Gastrocnemius medialis (tissue), 4 donors: ENCODE results near the gene KLHL14.

ENCODE experiments used
- POLR2A ChIP-seq, 2 donors: fragments of 450-650 bp; IDR thresholded peaks; one replicate each; pipeline ENCODE4 v1.6.1; 2017; ENCODE audit warnings: antibody characterized with exemption in 2 of 2, mild to moderate bottlenecking in 2 of 2, moderate library complexity in 2 of 2
- TF ChIP-seq, protein P1 (sequence below), 5 experiments: fragments of 450-650 bp in 3 of 5; fragments of 200-600 bp in 2 of 5; sonication (generic) in 2 of 5; IDR thresholded peaks in 4 of 5; conservative IDR thresholded peaks in 1 of 5; 1 replicate in 4 of 5; 2 replicates in 1 of 5; pipeline ENCODE4 v1.5.1; 2016 to 2019; ENCODE audit warnings: antibody characterized with exemption in 5 of 5, mild to moderate bottlenecking in 3 of 5, moderate library complexity in 3 of 5

DNA sequence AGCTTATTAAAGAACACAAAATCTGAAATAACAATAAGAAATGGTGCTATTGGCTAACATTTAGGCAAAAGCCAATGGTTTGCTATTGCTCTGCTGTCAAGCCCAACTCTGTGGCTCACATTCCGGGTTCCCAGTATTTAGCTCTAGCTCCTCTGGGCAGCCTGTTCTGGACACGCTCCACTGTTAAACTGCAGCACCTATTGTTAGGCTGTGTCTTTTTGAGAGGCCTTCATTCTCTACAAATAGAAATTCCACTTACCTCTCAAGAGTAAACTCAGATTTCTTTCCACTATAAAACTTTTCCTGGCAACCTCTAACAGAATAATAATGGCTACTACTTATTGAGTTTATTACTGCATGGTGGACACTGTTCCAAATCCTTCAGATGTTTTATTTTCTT is 3.7 kb upstream of the KLHL14 start:
- TF ChIP-seq, protein P1, sequence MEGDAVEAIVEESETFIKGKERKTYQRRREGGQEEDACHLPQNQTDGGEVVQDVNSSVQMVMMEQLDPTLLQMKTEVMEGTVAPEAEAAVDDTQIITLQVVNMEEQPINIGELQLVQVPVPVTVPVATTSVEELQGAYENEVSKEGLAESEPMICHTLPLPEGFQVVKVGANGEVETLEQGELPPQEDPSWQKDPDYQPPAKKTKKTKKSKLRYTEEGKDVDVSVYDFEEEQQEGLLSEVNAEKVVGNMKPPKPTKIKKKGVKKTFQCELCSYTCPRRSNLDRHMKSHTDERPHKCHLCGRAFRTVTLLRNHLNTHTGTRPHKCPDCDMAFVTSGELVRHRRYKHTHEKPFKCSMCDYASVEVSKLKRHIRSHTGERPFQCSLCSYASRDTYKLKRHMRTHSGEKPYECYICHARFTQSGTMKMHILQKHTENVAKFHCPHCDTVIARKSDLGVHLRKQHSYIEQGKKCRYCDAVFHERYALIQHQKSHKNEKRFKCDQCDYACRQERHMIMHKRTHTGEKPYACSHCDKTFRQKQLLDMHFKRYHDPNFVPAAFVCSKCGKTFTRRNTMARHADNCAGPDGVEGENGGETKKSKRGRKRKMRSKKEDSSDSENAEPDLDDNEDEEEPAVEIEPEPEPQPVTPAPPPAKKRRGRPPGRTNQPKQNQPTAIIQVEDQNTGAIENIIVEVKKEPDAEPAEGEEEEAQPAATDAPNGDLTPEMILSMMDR (IDR thresholded peaks at IDR 0.05 in 4 of 5, conservative IDR thresholded peaks at IDR 0.05 in 1 of 5): no peak
- TF ChIP-seq POLR2A (IDR thresholded peaks at IDR 0.05): no peak
